ENCODE measurements around the gene BCAR3.

Gene BCAR3

GRCh38 chr1:93681101-93681988, at the start of gene BCAR3:
Gene BCAR3 (minus strand): TSS chr1:93681837. CDS start chr1:93674930, 6,907 bp downstream.
- CTCF ChIA-PET = interaction anchor here (0.8 to 3.1 kb wide), 6 partner anchors 10 to 344 kb away, joined by 3 to 18 read pairs (median 4); no protein-coding TSS in a partner anchor
- TF ChIP-seq ZNF335 (tag by site-specific recombination; conservative IDR thresholded peaks at IDR 0.05) = peak; percentile 80
- TF ChIP-seq, protein P1, sequence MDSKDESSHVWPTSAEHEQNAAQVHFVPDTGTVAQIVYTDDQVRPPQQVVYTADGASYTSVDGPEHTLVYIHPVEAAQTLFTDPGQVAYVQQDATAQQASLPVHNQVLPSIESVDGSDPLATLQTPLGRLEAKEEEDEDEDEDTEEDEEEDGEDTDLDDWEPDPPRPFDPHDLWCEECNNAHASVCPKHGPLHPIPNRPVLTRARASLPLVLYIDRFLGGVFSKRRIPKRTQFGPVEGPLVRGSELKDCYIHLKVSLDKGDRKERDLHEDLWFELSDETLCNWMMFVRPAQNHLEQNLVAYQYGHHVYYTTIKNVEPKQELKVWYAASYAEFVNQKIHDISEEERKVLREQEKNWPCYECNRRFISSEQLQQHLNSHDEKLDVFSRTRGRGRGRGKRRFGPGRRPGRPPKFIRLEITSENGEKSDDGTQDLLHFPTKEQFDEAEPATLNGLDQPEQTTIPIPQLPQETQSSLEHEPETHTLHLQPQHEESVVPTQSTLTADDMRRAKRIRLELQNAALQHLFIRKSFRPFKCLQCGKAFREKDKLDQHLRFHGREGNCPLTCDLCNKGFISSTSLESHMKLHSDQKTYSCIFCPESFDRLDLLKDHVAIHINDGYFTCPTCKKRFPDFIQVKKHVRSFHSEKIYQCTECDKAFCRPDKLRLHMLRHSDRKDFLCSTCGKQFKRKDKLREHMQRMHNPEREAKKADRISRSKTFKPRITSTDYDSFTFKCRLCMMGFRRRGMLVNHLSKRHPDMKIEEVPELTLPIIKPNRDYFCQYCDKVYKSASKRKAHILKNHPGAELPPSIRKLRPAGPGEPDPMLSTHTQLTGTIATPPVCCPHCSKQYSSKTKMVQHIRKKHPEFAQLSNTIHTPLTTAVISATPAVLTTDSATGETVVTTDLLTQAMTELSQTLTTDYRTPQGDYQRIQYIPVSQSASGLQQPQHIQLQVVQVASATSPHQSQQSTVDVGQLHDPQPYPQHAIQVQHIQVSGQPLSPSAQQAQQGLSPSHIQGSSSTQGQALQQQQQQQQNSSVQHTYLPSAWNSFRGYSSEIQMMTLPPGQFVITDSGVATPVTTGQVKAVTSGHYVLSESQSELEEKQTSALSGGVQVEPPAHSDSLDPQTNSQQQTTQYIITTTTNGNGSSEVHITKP (tag by site-specific recombination; IDR thresholded peaks at IDR 0.05) = peak; percentile 87
- TF ChIP-seq ZNF214 (tag by site-specific recombination; IDR thresholded peaks at IDR 0.05; ENCODE audit: borderline replicate concordance) = no peak
- TF ChIP-seq ZNF341 (tag by site-specific recombination; IDR thresholded peaks at IDR 0.05; ENCODE audit: low read depth) = no peak
- TF ChIP-seq ZNF596 (tag by site-specific recombination; IDR thresholded peaks at IDR 0.05) = peak; percentile 31; the same call in 1 of the 2 replicates
- TF ChIP-seq PATZ1 (tag by site-specific recombination; IDR thresholded peaks at IDR 0.05) = no peak
- peak; percentile 83 for TF ChIP-seq ZNF423 (tag by site-specific recombination; IDR thresholded peaks at IDR 0.05)
- 0 out of 2 replicates have a peak, but pooled peaks have one; percentile 47 for TF ChIP-seq ZNF660 (tag by site-specific recombination; IDR thresholded peaks at IDR 0.05)
- TF ChIP-seq ZNF23 (tag by site-specific recombination; IDR thresholded peaks at IDR 0.05; ENCODE audit: borderline replicate concordance) = no peak
- no peak for TF ChIP-seq ZBTB1 (tag by site-specific recombination; IDR thresholded peaks at IDR 0.05)
- TF ChIP-seq IKZF3 (tag by site-specific recombination; IDR thresholded peaks at IDR 0.05) = no peak
- TF ChIP-seq, protein P2, sequence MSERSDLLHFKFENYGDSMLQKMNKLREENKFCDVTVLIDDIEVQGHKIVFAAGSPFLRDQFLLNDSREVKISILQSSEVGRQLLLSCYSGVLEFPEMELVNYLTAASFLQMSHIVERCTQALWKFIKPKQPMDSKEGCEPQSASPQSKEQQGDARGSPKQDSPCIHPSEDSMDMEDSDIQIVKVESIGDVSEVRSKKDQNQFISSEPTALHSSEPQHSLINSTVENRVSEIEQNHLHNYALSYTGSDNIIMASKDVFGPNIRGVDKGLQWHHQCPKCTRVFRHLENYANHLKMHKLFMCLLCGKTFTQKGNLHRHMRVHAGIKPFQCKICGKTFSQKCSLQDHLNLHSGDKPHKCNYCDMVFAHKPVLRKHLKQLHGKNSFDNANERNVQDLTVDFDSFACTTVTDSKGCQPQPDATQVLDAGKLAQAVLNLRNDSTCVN (tag by site-specific recombination; optimal IDR thresholded peaks at IDR 0.05) = peak; percentile 75
- peak; percentile 41; the same call in 1 of the 2 replicates for TF ChIP-seq ZBTB20 (tag by site-specific recombination; IDR thresholded peaks at IDR 0.05)
- TF ChIP-seq, protein P3, sequence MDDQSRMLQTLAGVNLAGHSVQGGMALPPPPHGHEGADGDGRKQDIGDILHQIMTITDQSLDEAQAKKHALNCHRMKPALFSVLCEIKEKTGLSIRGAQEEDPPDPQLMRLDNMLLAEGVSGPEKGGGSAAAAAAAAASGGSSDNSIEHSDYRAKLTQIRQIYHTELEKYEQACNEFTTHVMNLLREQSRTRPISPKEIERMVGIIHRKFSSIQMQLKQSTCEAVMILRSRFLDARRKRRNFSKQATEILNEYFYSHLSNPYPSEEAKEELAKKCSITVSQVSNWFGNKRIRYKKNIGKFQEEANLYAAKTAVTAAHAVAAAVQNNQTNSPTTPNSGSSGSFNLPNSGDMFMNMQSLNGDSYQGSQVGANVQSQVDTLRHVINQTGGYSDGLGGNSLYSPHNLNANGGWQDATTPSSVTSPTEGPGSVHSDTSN (CRISPR knock-in tag; IDR thresholded peaks at IDR 0.05) = 0 out of 2 replicates have a peak, but pooled peaks have one; percentile 43
- TF ChIP-seq ZNF768 (tag by site-specific recombination; IDR thresholded peaks at IDR 0.05) = no peak
- TF ChIP-seq ZFP69B (tag by site-specific recombination; IDR thresholded peaks at IDR 0.05) = peak; percentile 43; the same call in 1 of the 2 replicates
- TF ChIP-seq, protein P4, sequence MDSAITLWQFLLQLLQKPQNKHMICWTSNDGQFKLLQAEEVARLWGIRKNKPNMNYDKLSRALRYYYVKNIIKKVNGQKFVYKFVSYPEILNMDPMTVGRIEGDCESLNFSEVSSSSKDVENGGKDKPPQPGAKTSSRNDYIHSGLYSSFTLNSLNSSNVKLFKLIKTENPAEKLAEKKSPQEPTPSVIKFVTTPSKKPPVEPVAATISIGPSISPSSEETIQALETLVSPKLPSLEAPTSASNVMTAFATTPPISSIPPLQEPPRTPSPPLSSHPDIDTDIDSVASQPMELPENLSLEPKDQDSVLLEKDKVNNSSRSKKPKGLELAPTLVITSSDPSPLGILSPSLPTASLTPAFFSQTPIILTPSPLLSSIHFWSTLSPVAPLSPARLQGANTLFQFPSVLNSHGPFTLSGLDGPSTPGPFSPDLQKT (IDR thresholded peaks at IDR 0.05; ENCODE audit: borderline replicate concordance, low read depth, low read length) = no peak
- 0 out of 2 replicates have a peak, but pooled peaks have one; percentile 4 for TF ChIP-seq WT1 (tag by site-specific recombination; IDR thresholded peaks at IDR 0.05)
- no peak for TF ChIP-seq ZNF394 (tag by site-specific recombination; IDR thresholded peaks at IDR 0.05; ENCODE audit: borderline replicate concordance)
- peak; percentile 94 for TF ChIP-seq ZNF10 (tag by site-specific recombination; IDR thresholded peaks at IDR 0.05)
- TF ChIP-seq ZNF654 (tag by site-specific recombination; IDR thresholded peaks at IDR 0.05; ENCODE audit: low read depth) = no peak
- 0 out of 2 replicates have a peak, but pooled peaks have one; percentile 12 for TF ChIP-seq ZNF600 (tag by site-specific recombination; IDR thresholded peaks at IDR 0.05)
- TF ChIP-seq, protein P5, sequence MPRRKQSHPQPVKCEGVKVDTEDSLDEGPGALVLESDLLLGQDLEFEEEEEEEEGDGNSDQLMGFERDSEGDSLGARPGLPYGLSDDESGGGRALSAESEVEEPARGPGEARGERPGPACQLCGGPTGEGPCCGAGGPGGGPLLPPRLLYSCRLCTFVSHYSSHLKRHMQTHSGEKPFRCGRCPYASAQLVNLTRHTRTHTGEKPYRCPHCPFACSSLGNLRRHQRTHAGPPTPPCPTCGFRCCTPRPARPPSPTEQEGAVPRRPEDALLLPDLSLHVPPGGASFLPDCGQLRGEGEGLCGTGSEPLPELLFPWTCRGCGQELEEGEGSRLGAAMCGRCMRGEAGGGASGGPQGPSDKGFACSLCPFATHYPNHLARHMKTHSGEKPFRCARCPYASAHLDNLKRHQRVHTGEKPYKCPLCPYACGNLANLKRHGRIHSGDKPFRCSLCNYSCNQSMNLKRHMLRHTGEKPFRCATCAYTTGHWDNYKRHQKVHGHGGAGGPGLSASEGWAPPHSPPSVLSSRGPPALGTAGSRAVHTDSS (tag by site-specific recombination; IDR thresholded peaks at IDR 0.05) = no peak

More at GRCh38 chr1:93681101-93681988, at the start of gene BCAR3:
- Histone ChIP-seq H3K27ac (ENCODE audit: extremely low read depth, low read depth, low read length) (peak within 1 kb of the TSS; percentile 73; the same call in 1 of the 2 replicates), H3K4me1 (ENCODE audit: control insufficient read depth, insufficient read depth, low read length) (peaks cover 22% of the 10 kb centered on the region), H3K36me3 (ENCODE audit: control insufficient read depth in 2 of 2, insufficient read depth in 1 of 2, low read length in 2 of 2) (no peaks in the 10 kb centered on the region), H3K4me3 (ENCODE audit: low read depth, low read length) (peak within 1 kb of the TSS; percentile 58), H3K9me3 (ENCODE audit: control insufficient read depth, insufficient read depth, low read depth, low read length) (no peaks in the 10 kb centered on the region)
- POLR2A ChIA-PET = interaction anchor here (0.8 to 1.5 kb wide), 4 partner anchors 9 to 118 kb away, joined by 3 to 10 read pairs (median 4); no protein-coding TSS in a partner anchor
